HG03025 (cell line): ENCODE measurements around the gene BBX.
"Not testable (repeated sequence)": the region's sequence is repeated elsewhere in the genome, so short reads cannot be mapped to it uniquely, and the experiment has no call there.

Experiments
- ATAC-seq: cut with Tn5 transposase; IDR thresholded peaks from one replicate; pipeline ENCODE4 v1.9.1; 2021; ENCODE audit warnings: mild to moderate bottlenecking, moderate library complexity; ENCODE audit not compliant: unreplicated experiment, low FRiP score

BBX gene

DNA sequence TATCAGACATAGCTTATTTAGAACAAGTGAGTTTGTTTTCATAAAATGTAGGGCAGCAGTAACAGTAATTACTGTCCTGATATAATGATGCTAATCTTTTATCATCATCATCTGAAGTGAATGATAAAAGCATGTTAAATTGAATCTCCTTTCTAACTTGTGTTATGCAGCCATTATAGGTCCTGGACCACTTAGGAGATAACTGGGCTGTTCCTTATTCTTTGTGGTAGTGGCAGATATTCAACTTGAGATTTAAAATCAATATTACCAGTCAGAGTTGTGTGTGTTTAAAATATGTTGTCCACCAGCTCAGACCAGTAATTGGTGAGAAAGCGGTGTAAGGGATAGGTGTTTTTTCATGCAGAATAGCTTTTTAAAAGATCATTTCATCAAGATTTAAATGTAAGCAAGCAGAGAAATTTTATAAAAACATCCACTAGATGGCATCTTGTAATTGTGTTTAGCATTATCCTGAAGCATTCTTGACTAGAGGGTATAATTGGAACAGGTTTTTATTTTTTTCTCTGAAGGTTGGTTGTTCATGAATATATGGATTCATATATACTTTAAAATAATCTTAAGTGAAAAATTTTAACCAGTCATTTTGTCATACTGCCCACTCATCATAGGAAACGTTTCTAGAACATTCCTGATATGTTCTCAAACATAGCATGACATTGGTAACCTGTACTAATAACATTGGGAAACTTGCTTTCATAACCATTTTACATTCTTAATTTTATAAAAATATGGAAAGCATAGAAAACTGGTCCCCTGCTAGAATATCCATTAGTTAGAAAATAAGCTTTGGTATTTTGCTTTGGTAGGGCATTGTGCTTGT, 153.9 kb downstream of the BBX start:
- ATAC-seq = no peak

DNA sequence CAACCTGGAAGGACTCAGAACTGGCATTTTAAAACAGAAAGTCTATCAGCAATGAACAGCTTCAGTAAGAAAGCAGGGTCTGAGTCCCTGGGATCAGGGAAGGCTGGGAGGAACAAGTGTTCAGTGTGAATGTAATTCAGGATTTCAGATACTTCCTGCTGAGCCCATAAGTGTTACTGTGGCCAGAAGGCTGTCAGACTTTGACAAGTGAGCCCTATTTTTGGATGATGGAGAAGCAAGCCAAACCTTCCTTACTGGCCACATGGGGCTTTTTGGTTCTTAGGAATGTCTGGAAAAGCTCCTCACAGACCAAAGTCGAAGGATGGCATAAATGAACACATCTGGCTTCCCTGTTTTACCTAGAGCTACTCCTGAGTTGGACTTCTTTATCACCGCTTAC, 157.2 kb downstream of the BBX start:
- ATAC-seq = no peak

DNA sequence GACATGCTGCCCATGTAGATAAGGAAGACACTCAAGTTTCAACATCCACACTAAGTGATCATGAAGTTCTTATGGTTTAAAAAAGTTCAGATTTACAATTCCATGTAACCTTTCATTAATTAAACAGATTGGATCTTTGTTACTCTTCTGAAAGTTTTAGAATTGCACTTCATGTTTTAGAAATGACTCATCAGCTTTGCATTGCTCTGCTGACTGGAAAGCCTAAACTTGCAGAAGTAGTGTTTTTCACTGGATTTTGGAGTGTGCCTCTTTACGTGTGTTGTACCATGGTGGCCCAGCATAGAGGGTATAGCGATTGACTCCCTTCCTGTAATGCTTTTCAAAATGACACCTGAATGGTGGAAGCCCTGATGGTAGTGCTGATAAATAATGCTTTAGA, 157.9 kb downstream of the BBX start:
- ATAC-seq = no peak

- ATAC-seq = no peak
Measured at GRCh38 chr3:107681396-107681795, 158.6 kb downstream of the BBX start.

GRCh38 chr3:107682580-107682979, 159.8 kb downstream of the BBX start:
- no peak for ATAC-seq

DNA sequence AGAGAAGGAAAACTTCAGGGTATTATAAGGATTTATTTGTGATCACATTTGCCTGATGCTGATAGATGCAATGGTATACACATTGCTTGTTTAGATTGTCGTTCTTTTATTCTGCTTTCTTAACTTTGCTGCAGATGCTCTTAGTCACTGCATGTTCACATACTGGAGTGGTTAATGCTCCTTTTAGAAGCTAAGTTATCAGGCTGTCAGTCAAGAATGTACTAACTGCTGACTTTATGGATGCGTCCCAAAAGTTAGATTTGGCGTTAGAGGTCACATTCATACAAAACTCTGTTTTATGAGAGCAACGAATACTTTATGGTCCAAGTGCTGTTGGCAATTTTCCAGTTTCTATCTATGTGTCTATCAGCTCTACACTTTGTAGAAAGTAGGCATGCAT, 160.7 kb downstream of the BBX start:
- no peak for ATAC-seq

DNA sequence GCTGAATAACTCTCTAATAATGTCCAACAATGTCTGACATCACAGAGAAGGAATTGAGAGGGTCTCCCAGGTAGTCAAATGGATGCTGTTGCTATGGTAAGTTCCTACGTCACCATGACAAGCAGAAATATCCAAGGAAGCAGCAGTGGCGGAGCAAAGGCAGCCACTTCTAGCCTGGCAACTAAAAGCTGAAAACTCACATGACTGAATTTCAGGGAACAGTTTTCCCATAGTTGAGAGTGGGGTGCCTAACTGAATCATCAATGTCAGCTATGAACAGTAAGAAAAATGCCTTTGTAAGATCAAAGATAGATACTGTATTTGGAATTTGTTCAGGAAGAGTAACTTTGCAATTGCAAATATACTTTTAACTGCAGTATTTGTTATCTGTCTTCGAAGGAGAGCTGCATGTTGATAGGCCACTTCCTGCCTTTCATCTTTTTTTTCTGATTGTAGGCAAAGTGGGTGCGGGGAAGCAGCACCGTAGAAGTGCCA, 161.7 kb downstream of the BBX start:
- no peak for ATAC-seq

DNA sequence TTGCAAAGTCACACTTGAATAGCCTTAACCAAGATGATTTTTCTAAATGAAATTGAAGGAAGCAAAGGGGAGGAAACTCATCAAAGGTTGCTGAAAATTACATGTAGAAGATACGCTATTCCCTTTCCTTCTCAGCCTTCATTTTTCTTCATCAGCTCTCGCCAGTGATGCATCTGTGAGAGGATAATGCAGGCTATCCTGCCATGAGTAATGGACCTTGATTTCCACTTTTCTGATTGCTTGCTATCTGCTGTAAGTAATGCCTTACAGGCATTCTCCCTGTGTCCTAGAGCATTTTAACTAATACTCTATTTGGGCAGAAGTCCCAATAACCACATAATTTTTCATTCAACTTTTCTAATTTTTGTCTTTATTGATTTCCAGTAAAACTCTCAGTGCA, 162.6 kb downstream of the BBX start:
- no peak for ATAC-seq

- ATAC-seq = no peak
Measured at GRCh38 chr3:107687056-107687581, 164.4 kb downstream of the BBX start.

DNA sequence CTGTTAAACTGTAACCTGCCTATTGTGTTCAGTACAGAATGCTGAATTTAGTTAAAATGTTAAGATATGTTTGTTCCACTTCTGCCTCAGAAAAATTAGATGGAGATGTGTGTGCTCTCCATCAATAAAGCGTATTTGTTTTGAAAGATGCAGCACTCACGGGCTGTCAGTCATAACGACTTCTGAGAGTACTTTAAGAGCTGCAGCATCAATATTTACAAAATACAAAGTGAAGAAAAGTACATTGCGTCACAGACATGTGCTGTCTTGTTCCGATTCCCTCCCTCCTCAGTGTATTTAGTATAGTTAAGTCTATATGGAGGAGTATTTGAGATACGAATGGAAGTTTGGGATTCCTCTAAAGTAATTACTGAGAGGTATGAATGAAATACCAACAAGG, 166.6 kb downstream of the BBX start:
- ATAC-seq = no peak

- no peak for ATAC-seq
Measured at GRCh38 chr3:107690522-107691138, 167.9 kb downstream of the BBX start.

GRCh38 chr3:107691984-107692383, 169.2 kb downstream of the BBX start:
- ATAC-seq = not testable (repeated sequence)

GRCh38 chr3:107697348-107697747, 174.6 kb downstream of the BBX start:
- ATAC-seq = not testable (repeated sequence)

GRCh38 chr3:107697855-107698254, 175.1 kb downstream of the BBX start:
- not testable (repeated sequence) for ATAC-seq

DNA sequence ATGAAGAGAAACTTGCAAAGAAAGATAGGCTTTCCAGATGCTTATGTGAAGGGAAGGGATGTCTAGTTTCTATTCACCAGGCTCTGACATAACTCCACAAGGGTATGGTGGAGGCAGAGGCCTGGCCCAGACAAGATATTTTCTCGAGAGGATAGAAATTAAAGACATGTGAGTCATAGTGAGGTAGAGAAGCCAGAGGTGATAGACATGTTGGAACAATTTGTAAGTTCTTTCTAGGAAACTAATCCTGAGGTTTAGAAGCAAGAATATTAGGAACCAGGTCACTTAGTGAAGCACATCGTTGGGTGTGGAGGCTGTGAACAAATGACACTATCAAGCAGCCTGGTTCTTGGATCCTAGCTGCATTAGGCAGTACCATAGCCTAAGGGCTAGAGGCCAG, 176.9 kb downstream of the BBX start:
- no peak for ATAC-seq

DNA sequence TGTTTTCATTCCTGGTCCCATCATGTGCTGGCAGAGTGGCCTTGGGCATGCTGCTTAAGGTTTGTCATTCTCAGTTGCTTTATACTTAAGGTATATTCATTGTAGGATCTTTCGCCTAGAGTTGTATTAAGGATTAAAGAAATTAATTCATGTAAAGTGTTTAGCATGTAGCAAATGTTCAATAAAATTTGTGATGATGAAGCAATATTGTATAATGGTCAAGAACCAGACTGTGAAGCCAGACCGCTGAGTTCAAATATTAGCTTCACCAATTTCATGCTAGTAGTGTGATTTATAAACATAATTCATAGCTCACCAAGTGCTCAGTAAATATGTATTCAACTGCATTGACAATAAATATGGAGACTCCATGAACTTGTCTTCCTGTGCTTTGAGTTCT, 178.5 kb downstream of the BBX start:
- no peak for ATAC-seq

DNA sequence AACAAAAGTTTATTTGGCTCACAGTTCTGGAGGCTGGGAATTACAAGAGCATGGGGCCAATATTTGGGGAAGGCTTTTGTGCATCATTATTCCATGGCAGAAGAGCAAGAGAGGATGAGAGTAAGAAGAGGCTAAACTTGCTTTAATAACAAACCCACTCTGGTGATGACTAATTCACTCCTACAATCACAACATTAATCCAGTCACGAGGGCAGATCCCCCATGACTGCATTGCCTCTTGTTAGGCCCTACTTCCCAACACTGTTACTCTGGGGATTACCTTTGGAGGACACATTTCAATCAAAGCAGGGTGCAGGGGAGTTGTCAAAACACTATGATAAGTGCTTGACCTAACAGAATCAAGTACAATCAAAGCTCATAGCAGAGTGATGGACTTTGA, 181.7 kb downstream of the BBX start:
- no peak for ATAC-seq

DNA sequence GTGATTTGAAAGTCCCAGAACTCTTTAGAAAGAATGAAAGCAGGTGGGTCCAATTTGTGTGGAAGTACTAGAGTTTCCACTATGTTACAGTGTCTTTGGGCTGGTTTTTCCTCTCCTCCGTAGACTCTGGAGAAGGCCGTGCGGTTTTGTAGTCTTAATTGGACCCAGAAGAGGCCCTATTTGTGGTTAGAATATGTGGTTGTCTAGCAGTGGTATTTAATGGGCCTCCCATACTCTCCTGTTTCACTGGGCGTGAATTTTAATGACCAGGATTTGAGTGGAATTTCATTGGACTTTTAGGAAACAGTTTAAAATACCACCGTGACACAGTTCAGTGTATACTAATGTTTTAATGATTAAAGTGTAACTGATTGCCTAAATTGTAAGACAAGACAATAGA, 182.3 kb downstream of the BBX start:
- ATAC-seq = no peak

GRCh38 chr3:107710851-107711250, 188.1 kb downstream of the BBX start:
- no peak for ATAC-seq

GRCh38 chr3:107716734-107717133, 194.0 kb downstream of the BBX start:
- no peak for ATAC-seq

DNA sequence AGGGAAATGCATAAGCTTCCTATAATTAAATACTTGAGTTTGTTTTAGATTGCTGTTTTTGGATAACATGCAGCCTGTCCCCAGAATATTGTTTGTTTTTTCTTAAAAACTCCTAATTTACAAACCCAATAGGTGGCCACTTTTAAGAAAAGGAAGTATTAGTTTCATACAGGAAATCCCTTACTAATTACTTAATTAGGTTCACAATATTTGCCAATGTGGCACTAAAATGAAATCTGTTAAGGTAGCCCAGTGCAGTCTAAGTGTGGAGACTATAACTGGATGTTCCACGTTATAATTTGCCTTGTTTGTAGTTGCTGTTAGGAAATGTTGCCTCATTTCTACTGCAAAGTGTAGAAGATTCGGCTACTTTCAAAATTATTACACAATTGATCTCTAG, 195.8 kb downstream of the BBX start:
- ATAC-seq = no peak

- ATAC-seq = no peak
Measured at GRCh38 chr3:107727102-107727501, 204.3 kb downstream of the BBX start.
